H1 (cell line): Measurements from ENCODE around the gene PSME3. TPM values are rescaled to one million over a fixed set of nuclear protein-coding genes. Genes with fewer than 3 reads are reported as not detected.

Experiments
- KDM5A ChIP-seq: fragments of 200-600 bp; IDR thresholded peaks from 2 replicates; pipeline ENCODE4 v1.7.1; 2012; ENCODE audit warnings: mild to moderate bottlenecking, low read length, inconsistent platforms, mixed read lengths
- POLR2AphosphoS5 ChIP-seq: IDR thresholded peaks from 2 replicates; pipeline ENCODE4 v1.6.1; 2011; ENCODE audit warnings: low read depth, low read length
- RNF2 ChIP-seq: fragments of 200-900, 300-1000 bp; sonication (generic); IDR thresholded peaks from 2 replicates; pipeline ENCODE4 v1.7.1; 2016; ENCODE audit warnings: borderline replicate concordance, low read depth, mild to moderate bottlenecking, antibody characterized with exemption, low read length; ENCODE audit not compliant: poor library complexity, severe bottlenecking; ENCODE audit errors: missing control alignments
- polyA plus RNA-seq, 7 experiments: library from polyadenylated mRNA; depleted of rRNA in 3 of 7; stranded (reverse) in 5 of 7; unstranded in 2 of 7; fragments of >200 nt in 5 of 7; fragments of 200-250 nt in 2 of 7; gene quantifications; 1 replicate in 5 of 7; 2 replicates in 1 of 7; 4 replicates in 1 of 7; pipeline versions ENCODE4 v1.2.1 to v1.2.3, GENCODE V29; 2011 to 2013; ENCODE audit warnings: missing spikeins in 2 of 7, mixed read lengths in 2 of 7
- total RNA-seq: library from RNA; stranded (reverse); fragmentation: NEBNext Ultra II Directional; extraction: Animal tissue kit (Norgen Biotek cat#: 25700); gene quantifications from 2 replicates; pipeline ENCODE4 v1.2.1, GENCODE V29; 2021

PSME3 gene
- total and polyA plus RNA-seq, 2 of the 8 experiments (the other 6 are each of a cell fraction or from before 2014, with no cell fraction given), result 149 to 224 TPM

GRCh38 chr17:42886283-42887176 lies 53.3 kb downstream of the PSME3 start (continued):
- no peak for TF ChIP-seq RNF2
- TF ChIP-seq POLR2AphosphoS5, result no peak
- no peak for TF ChIP-seq KDM5A
- TF ChIP-seq, all 59 proteins: peak for 0
